ENCODE results near the gene CNP.

The CNP gene

DNA sequence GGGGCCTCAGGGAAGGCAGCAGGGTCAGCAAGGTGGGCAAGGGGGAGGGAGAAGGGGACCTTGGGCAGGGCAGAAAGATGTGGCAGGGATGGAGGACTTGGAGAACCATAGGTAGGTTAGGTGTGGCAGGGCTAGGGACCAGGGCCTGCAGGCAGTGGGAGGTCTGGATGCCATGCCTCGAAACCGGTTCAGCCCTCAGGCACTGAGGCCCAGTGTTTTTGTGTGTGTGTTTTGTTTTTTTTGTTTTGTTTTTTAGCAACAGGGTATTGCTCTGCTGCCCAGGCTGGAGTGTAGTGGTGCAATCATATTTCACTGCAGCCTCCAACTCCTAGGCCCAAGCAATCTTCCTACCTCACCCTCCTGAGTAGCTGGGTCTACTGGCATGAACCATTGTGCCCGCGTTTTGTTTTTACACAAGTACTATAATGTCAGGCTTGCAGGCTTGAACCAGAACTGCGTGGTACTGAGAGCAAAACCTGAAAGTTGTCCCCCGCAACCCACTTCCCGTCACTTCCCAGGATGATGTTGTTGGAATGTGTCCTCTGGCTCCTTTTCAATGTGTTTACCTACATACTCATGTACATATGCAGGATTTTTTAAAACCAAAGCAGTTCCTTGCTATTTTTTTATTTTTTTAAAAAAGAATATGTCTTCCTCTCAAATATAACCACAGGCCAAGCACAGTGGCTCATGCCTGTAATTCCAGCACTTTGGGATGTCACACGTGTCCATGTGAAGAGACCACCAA lies 23.8 kb upstream of the CNP start:
- no peak for DNase-seq

DNA sequence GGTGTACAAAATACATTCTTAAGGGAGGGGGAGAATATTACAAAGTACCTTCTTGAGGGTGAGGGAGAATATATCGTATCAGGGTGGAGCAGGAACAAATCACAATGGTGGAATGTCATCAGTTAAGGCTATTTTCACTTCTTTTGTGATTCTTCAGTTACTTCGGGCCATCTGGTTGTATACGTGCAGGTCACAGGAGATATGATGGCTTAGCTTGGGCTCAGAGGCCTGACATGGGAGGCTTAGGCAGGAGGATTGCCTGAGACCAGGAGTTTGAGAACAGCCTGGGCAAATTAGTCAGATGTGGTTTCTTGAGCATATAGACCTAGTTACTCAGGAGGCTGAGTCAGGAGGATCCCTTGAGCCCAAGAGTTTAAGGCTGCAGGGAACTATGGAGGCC lies 23.1 kb upstream of the CNP start:
- no peak for DNase-seq

DNA sequence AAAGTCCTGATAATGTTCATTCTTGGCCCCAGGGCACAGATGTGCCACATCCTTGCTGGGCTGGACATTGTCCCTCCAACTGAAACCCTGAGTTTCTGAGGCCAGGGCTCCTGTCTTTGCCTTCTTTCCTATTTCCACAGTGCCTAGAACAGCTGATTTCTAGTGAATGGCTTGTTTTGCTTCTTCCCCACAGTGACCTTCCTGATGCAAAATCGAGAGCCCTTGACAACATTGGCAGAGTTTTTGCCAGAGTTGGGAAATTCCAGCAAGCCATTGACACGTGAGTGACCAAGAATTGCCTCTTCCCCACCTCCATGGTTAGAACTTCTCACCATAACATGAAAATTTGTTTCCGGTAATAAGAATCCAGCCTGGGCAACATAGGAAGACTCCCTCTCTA lies 21.7 kb upstream of the CNP start:
- no peak for DNase-seq

DNA sequence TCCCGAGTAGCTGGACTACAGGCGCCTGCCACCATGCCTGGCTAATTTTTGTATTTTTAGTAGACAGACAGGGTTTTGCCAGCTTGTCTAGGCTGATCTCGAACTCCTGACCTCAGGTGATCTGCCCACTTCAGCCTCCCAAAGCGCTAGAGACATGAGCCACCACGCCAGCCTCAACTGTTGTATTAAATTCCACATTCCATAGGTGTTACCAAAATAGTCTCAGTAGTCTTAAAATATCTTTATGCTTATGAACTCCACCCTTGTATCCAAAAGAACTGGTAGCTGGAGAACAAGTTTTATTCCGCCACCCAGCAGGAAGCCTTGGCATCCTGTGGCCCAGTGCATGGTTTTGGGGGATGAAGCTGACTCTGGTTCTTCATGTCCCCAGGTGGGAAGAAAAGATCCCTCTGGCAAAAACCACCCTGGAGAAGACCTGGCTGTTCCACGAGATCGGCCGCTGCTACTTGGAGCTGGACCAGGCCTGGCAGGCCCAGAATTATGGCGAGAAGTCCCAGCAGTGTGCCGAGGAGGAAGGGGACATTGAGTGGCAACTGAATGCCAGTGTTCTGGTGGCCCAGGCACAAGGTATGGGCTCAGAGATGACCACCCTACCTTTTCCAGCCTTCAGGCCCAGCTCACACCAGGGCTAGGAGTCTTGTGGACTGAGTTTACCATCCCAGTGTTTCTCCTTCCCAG lies 17.7 kb upstream of the CNP start:
- DNase-seq, result no peak

DNA sequence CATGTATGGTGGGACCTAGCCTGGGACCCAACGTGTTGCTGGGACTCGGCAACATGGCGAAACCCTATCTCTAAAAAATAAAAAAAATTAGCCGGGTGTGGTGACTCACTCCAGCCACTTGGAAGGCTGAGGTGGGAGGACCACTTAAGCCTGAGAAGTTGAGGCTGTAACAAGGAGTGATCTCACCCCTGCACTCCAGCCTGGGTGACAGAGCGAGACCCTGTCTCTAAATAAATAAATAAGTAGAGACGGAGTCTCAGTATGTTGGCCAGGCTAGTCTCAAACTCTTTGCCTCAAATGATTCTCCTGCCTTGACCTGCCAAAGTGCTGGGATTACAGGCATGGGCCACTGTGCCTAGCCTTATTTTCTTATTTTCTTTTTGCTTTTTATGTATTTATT lies 10.1 kb upstream of the CNP start:
- no peak for DNase-seq

DNA sequence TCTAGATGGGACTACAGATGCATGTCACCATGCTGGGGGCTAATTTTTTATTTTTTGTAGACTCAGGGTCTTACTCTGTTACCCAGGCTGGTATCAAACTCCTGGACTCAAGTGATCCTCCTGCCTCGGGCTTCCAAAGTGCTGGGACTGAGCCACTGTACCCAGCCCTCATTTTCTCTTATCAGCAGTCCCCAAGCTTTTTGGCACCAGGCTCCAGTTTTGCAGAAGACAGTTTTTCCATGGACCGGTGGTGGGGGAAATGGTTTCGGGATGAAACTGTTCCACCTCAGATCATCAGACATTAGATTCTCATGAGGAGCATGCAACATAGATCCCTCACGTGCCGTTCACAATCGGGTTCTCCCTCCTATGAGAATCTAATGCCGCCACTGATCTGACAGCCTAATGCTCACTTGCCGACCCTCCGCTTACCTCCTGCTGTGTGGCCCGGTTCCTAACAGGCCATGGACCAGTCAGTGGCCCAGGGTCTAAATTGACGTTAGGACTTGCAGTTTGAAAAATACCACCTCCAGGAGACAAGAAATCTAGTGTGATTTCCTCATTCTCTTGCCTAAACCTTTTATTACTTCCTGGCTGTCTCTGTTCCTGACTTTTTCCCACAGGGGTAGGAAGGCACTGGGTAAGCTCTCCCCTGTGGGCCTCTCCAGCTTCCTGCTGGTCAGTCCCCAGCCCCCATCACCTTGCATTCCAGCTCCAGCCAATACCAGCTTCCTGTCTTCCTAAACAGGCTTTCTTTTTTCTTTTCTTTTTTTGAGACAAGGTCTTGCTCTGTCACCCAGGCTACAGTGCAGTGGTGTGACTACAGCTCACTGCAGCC lies 9.3 kb upstream of the CNP start:
- DNase-seq, result no peak

DNA sequence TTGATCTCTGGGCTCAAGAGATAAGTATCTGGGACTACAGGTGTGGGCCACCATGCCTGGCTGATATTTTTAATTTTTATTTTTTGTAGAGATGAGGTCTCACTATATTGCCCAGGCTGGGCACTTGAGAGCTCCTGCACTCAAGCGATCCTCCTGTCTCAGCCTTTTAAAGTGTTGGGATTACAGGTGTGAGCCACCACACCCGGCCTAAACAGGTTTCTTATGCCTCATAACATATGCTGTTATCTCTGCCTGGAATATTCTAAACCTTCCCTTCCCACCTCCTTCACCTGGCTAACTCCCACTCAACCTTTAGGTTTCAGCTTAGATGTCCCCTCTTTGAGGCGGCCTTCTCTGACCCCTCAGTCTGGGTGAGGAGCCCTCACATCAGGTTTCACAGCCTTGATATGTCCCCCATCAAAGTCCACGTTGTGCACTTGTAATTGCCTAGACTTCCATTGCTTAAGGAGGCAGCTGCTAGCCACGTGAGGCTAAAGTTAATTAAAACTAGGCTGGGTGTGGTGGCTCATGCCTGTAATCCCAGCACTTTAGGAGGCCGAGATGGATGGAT lies 8.6 kb upstream of the CNP start:
- DNase-seq, result no peak

DNA sequence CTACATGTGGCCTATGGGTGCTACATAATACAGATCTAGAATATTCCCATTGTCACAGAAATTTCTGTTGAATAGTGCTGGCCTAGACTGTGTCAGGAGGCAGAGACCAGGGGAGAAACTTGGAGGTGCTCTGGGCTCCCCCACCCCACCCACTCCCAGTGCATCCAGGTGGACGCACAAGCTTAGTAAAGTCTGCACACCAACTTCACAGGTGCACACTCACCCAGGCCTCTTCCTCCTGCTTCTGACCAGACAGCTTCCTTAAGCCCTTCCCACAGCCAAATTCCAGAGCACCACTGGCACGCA lies 7.6 kb upstream of the CNP start:
- no peak for DNase-seq

DNA sequence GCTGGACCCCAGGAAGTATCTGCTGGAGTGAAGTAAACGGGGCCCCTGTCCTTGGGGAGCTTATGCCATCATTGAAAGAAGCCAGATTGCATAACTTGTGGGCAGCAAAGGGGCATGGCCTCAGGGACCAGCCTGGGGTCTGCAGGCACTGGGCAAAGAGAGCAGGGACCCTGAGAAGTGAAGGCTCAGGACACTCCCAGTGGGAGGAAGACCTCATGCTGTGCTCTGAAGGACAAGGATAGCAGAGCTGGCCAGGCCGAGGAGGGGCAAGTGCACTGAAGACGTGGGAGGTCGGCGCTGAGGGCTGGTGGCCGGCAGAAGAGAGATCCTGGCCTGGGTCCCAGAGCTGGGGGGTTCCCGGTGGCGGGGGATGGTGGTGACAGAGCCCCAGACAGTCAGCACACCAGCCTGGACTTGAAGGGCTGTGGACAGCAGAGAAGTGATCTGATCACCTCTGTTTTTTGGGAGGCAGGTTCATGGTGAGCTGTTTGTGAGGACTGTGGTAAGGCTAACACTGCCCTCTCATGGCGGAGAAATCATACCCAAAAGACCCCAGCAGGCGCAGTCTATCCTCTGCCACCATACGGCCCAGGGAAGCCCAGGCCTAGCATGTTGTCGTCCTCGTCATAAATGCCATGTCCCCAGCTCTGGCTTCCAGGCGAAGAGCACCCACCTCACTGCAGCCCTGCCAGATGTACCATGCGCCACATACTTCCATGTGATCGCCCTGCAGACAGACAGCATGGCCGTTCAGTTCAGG lies 7.1 kb upstream of the CNP start:
- DNase-seq, result no peak

DNA sequence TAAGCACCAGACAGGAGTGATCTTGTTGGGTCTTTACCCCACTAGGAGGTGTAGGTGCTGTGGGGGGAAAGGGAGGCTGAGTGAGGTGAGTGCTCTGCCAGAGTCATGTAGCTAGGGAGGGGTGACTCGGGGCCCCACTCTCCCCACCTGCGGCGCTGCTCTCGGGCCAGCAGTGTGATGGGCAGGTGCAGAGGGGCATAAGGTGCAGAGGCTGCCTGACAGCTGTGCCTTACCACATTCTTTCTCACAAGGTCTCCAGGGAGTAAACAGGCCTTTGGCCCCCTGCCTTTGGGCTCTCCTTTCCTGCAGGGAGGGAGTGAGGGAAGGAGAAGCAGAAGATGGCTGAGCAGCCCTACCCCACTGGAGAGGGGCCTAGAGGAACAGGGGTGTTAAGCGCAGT lies 4.5 kb upstream of the CNP start:
- no peak for DNase-seq

DNA sequence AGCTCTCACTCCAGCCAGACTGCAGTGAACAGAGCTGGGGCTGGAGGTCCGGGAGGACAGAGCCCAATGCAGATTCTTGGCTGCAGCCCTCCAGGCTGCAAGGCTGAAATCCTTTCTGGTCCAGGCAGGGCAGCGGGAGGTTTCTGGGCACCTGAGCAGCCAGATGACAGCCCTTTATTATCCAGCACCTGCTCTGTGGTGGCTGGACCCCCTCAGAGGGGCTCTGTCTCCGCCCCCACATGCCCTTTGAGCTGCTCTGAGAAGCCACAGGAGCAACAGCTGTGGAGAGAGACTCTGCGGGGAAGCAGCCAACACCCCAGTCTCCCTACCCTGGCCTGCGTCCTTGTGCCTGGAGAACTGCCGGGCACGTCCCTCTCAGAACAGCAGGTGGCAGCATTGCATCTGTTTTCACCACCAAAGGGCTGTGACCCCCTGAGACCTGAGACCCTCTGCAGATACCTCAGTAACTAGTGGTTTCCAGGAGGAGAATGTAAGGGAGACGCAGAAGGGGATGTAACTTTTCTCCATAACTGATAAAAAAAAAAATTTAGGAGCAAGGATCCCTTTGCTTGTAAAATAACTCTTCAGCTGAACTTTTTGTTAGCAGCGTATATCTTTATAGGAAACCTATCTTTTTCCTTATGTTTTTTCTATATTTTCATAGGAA lies 3.7 kb upstream of the CNP start:
- DNase-seq, result peak; percentile 67

DNA sequence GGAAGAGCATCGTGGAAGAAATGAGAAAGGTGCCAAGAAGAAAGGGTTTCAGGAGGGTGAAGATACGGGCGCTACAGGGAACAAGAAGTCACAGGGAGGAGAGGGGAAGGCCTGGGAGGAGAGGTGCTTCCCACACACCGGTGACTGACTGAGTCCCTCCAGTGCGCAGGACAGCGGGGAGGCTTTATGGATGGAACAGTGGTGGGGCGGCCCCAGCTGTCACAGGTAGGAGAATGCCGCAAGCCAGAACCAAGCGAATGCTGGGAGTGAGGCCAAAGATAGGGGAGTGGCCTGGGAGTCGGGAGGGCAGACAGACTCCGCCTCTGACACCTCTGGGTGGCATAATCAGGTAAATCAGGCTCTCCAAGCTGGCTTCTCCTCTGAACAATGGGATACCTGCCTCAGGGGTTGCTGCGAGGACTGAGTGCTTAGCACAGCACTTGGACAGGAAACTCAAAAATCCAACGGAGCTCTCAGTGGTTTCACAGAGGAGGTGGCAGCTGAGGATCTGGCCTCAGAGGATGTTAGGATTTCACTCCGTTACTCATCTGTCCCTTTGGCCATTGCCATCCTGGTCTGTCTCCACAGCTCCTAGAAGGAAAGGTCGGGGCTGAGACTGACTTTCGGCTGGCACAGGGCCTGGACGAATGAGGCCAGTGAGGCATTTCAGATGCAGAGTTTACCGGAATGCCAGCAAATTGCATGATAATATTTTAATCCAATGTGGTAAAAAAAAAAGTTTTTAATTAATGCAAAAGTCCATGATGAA lies 717 bp upstream of the CNP start:
- DNase-seq, result peak; percentile 60

DNA sequence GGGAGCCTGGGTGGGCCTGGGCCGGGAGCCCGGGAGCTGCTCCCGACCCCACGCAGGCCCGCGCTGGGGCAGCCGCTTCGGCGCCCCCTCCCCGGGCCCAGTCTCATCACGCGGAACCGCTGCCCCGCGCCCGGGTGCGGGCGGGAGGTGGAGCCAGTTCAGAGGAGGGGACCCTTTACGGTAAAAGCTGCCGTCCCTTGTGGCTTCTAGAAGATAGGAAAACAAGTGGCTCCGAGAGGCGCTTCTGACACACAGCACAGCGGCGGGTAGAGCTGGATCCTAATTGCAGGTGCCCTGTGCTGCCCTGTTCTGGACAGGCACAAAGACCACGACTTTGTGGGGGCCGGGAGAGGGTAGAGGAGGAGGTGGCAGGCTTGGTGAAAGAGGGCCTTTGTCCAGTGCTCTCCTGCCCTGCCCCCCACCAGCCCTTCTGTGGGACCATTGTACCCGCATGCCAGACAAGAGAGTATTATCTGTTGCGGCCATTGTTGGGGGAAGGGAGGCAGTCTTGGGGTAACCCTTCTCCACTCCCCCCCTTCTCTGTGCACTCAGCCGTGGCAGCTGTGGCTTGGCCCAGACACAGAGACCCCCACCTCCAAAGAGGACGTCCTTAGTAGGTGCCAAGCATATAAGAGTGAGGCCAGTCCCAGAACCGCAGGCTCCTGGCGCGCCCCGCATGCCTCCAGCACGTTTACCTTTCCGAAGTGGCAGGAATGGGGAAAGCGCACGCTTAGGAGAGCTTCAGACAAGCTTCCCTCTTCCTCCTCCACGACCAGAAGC lies 736 bp downstream of the CNP start:
- peak; percentile 65 for DNase-seq

DNA sequence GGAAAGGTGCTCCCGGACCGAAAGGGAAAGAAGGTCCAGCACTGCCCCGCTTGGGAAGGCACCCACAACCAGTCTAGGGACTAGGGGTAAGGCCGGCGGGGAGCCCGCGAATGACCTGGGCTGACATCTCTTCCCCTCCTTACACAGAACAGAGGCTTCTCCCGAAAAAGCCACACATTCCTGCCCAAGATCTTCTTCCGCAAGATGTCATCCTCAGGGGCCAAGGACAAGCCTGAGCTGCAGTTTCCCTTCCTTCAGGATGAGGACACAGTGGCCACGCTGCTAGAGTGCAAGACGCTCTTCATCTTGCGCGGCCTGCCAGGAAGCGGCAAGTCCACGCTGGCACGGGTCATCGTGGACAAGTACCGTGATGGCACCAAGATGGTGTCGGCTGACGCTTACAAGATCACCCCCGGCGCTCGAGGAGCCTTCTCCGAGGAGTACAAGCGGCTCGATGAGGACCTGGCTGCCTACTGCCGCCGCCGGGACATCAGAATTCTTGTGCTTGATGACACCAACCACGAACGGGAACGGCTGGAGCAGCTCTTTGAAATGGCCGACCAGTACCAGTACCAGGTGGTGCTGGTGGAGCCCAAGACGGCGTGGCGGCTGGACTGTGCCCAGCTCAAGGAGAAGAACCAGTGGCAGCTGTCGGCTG lies 1.5 kb downstream of the CNP start:
- DNase-seq, result no peak

DNA sequence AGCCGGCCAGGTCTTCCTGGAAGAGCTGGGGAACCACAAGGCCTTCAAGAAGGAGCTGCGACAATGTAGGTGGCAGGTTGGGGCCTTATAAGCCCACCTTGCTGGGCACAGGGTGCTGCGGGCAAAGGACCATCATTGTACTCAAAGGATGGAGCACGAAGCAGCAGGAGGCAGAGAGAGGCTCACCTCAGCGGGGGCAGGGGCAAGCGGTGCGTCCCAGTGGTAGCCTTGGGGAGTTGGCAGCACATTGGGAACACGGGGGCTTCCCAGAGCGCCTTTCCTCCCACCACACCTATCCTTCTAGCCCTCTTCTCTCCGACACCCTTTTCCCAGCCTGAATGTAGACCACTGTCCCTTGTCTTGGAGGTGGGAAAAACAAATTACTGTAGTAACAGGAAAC lies 2.1 kb downstream of the CNP start:
- DNase-seq, result no peak

DNA sequence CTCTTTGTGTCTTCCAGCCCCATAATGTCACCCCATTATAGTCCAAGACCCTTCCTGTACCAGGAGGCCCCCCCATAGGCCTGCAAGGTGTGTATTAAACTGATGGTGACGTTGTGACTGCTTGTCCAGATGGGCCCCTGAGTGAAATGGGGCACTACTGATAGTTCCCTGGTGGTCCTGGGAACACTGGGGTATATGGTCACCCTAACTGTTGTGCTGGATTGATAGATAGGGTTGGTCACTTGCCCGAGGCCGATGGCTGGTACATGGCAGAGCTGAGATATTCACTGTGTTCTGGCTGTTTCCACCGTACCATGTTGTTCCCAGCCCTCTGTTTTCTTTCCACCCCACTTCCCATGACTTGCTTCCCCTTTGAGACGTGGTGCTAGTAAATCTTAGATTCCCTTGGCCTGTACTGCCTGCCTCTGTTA lies 4.3 kb downstream of the CNP start:
- no peak for DNase-seq

DNA sequence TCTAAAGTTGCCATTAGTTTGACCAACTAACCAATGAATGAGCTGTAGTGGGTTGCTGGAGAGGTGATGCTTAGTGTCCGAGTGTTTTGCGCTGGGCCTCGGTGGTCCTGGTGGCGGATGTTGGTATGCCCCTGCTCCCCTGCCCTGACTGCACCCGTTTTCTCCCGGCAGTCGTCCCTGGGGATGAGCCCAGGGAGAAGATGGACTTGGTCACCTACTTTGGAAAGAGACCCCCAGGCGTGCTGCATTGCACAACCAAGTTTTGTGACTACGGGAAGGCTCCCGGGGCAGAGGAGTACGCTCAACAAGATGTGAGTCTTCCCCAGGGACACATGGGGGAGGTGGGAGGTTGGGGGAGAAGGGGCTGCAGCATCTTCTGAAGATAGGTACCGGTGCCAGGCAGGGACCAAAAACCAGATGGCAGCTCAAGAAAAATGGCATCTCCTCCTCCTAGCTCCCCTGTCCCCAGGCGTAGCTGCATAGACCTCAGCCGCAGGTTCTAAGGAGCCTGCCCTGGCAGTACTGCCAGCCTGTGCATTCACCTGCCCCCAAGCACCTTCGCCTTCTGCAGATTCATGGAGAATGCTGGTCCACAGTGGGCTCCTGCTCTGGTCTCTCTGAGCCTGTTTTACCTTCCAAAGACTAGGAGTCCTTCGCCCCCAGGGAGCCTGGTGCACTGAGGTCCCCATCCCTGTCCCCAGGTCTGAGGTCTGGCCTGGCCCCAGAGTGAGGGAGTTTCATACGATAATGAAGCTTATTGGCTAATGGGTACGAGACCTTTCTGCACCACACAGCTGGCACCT lies 5.3 kb downstream of the CNP start:
- no peak for DNase-seq

DNA sequence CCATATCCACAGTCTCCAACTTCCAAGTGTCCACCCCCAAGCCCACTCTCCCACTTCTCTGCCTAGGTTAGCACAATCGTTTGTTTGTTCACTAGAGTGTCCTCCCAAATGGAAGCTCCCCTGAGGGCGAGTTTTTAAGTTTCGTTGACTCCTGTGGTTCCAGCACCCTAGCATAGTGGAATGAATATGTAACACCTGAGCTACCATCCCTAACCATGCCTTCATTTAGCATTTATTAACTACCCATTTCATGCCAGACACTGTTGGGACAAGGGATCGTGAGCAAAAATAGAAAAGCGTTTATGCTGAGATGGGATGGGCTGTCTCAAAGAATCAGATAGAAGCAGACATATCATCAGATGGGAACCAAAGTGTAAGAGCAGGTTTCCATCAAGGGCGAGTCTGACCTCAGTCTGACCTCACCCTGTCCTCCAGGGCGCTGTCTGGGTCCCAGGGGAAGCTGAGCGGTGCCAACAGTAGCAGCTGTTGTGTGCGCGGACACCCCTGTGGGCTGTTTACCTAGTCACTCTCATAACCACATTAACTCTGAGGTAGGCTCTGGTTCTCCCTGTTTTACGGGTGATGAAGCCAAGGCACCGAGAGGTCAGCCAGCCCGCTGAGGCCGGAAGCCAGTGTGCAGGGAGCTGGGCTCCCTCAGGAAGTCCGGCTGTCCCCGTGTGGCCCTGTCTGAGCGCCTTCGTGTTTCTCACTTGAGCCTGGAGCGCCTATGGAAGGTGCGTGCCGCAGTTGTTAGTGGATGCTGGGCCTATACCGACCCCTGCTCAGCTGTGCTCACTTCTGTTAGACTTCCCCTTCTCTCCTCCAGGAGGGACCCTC lies 6.2 kb downstream of the CNP start:
- DNase-seq, result no peak

All from activated CD4-positive, CD25-positive, alpha-beta regulatory T cell treated with anti-CD3 and anti-CD28 coated beads, Interleukin-2, amount 50 U/mL, for 72 hours (primary cell).